ENCODE measurements around the gene CMTM8.

Gene CMTM8

GRCh38 chr3:32371461-32372212, 133.2 kb downstream of the CMTM8 start:
- DNase-seq (ENCODE audit: low read depth), result no peak
- H3K4me3 ChIP-seq (ENCODE audit: low read depth, low read length), result no peak overlapping the region
- no peak for TF ChIP-seq CTCF (IDR thresholded peaks at IDR 0.05; ENCODE audit: control insufficient read depth, extremely low read depth, insufficient read depth)

GRCh38 chr3:32372213-32372490, 133.7 kb downstream of the CMTM8 start:
- H3K4me3 ChIP-seq (ENCODE audit: low read depth, low read length), result no peak overlapping the region
- DNase-seq (ENCODE audit: low read depth), result no peak
- no peak for TF ChIP-seq CTCF (IDR thresholded peaks at IDR 0.05; ENCODE audit: control insufficient read depth, extremely low read depth, insufficient read depth)

- no peak overlapping the region for H3K4me3 ChIP-seq (ENCODE audit: low read depth, low read length)
- peak; percentile 17 for DNase-seq (ENCODE audit: low read depth)
- no peak for TF ChIP-seq CTCF (IDR thresholded peaks at IDR 0.05; ENCODE audit: control insufficient read depth, extremely low read depth, insufficient read depth)
Observed at GRCh38 chr3:32373276-32373675, 134.8 kb downstream of the CMTM8 start.

GRCh38 chr3:32373844-32374243, 135.4 kb downstream of the CMTM8 start:
- no peak for TF ChIP-seq CTCF (IDR thresholded peaks at IDR 0.05; ENCODE audit: control insufficient read depth, extremely low read depth, insufficient read depth)
- no peak overlapping the region for H3K4me3 ChIP-seq (ENCODE audit: low read depth, low read length)
- no peak for DNase-seq (ENCODE audit: low read depth)

GRCh38 chr3:32374788-32375595, 136.5 kb downstream of the CMTM8 start:
- no peak overlapping the region for H3K4me3 ChIP-seq (ENCODE audit: low read depth, low read length)
- peak; percentile 48 for DNase-seq (ENCODE audit: low read depth)
- TF ChIP-seq CTCF (IDR thresholded peaks at IDR 0.05; ENCODE audit: control insufficient read depth, extremely low read depth, insufficient read depth), result peak; percentile 59

- no peak for DNase-seq (ENCODE audit: low read depth)
- H3K4me3 ChIP-seq (ENCODE audit: low read depth, low read length), result no peak overlapping the region
- no peak for TF ChIP-seq CTCF (IDR thresholded peaks at IDR 0.05; ENCODE audit: control insufficient read depth, extremely low read depth, insufficient read depth)
Observed at GRCh38 chr3:32375596-32375930, 137.1 kb downstream of the CMTM8 start.

Measured in LNCaP clone FGC (cell line).